SK-N-SH treated with all-trans-retinoic acid at 6 μM for 48 hours (cell line): ENCODE measurements around the gene OR4E2.

Experiments used
- ATAC-seq: fragments of 200-7000 bp; cut with Tn5 transposase; 3 replicates; pipeline ENCODE4 v1.9.1; 2020; ENCODE audit warnings: mild to moderate bottlenecking, moderate library complexity
- ARNTL ChIP-seq: fragments of 450-650 bp; formaldehyde crosslinking; IDR thresholded peaks from 2 replicates; pipeline ENCODE4 v1.5.0; 2020; ENCODE audit warnings: low read depth, mild to moderate bottlenecking, moderate library complexity, borderline replicate concordance
- BACH2 ChIP-seq: fragments of 250-450 bp; sonication (Bioruptor Pico); IDR thresholded peaks from 2 replicates; pipeline ENCODE4 v1.9.0; 2021; ENCODE audit warnings: mild to moderate bottlenecking, borderline replicate concordance
- CREB5 ChIP-seq: fragments of 250-450 bp; sonication (Bioruptor Pico); IDR thresholded peaks from 2 replicates; pipeline ENCODE4 v1.5.1; 2020; ENCODE audit warnings: low read depth, mild to moderate bottlenecking, moderate library complexity
- CSDC2 ChIP-seq: fragments of 250-450 bp; sonication (Bioruptor Pico); IDR thresholded peaks from 2 replicates; pipeline ENCODE4 v1.5.0; 2020; ENCODE audit warnings: mild to moderate bottlenecking, moderate library complexity
- ESRRG ChIP-seq: fragments of 250-450 bp; sonication (Bioruptor Pico); IDR thresholded peaks from 2 replicates; pipeline ENCODE4 v1.6.1; 2021; ENCODE audit warnings: mild to moderate bottlenecking
- GLIS3 ChIP-seq: fragments of 250-450 bp; sonication (Bioruptor Pico); IDR thresholded peaks from 2 replicates; pipeline ENCODE4 v1.5.0; 2020; ENCODE audit warnings: mild to moderate bottlenecking, moderate library complexity
- ISL1 ChIP-seq: fragments of 250-450 bp; sonication (Bioruptor Pico); IDR thresholded peaks from 2 replicates; pipeline ENCODE4 v2.1.2; 2022; ENCODE audit warnings: mild to moderate bottlenecking, moderate library complexity
- OSR1 ChIP-seq: fragments of 250-450 bp; sonication (Bioruptor Pico); IDR thresholded peaks from 2 replicates; pipeline ENCODE4 v1.8.0; 2022; ENCODE audit warnings: moderate library complexity, mild to moderate bottlenecking, inconsistent platforms
- PATZ1 ChIP-seq: fragments of 250-450 bp; sonication (Bioruptor Pico); IDR thresholded peaks from 2 replicates; pipeline ENCODE4 v1.8.0; 2020; ENCODE audit warnings: mild to moderate bottlenecking, moderate library complexity, borderline replicate concordance
- POU6F1 ChIP-seq: fragments of 250-450 bp; sonication (Bioruptor Pico); IDR thresholded peaks from 2 replicates; pipeline ENCODE4 v1.8.0; 2021; ENCODE audit warnings: low read depth, mild to moderate bottlenecking, moderate library complexity, borderline replicate concordance
- PPARA ChIP-seq: fragments of 250-450 bp; sonication (Bioruptor Pico); IDR thresholded peaks from 2 replicates; pipeline ENCODE4 v1.5.0; 2020; ENCODE audit warnings: mild to moderate bottlenecking, borderline replicate concordance
- RARB ChIP-seq: fragments of 250-450 bp; sonication (Bioruptor Pico); IDR thresholded peaks from 2 replicates; pipeline ENCODE4 v1.8.0; 2021; ENCODE audit warnings: mild to moderate bottlenecking, moderate library complexity
- SNAI2 ChIP-seq: fragments of 250-450 bp; sonication (Bioruptor Pico); IDR thresholded peaks from 2 replicates; pipeline ENCODE4 v1.5.0; 2020; ENCODE audit warnings: mild to moderate bottlenecking, moderate library complexity
- TCF4 ChIP-seq: fragments of 250-450 bp; sonication (Bioruptor Pico); IDR thresholded peaks from 2 replicates; pipeline ENCODE4 v1.8.0; 2021; ENCODE audit warnings: mild to moderate bottlenecking, moderate library complexity, borderline replicate concordance
- TOX ChIP-seq: fragments of 250-450 bp; sonication (Bioruptor Pico); IDR thresholded peaks from 2 replicates; pipeline ENCODE4 v1.8.0; 2021; ENCODE audit warnings: mild to moderate bottlenecking, moderate library complexity, borderline replicate concordance
- TSHZ2 ChIP-seq: fragments of 250-450 bp; sonication (Bioruptor Pico); IDR thresholded peaks from 2 replicates; pipeline ENCODE4 v1.5.0; 2020; ENCODE audit warnings: mild to moderate bottlenecking, moderate library complexity
- ZC3H10 ChIP-seq: fragments of 250-450 bp; sonication (Bioruptor Pico); IDR thresholded peaks from 2 replicates; pipeline ENCODE4 v1.5.1; 2021; ENCODE audit warnings: mild to moderate bottlenecking, moderate library complexity
- ZFP3 ChIP-seq: fragments of 250-450 bp; sonication (Bioruptor Pico); IDR thresholded peaks from 2 replicates; pipeline ENCODE4 v1.5.0; 2020; ENCODE audit warnings: mild to moderate bottlenecking, moderate library complexity
- ZFP30 ChIP-seq: fragments of 450-650 bp; formaldehyde crosslinking; IDR thresholded peaks from 2 replicates; pipeline ENCODE4 v1.5.0; 2022; ENCODE audit warnings: mild to moderate bottlenecking, moderate library complexity
- ZNF565 ChIP-seq: fragments of 450-650 bp; formaldehyde crosslinking; conservative IDR thresholded peaks from 2 replicates; pipeline ENCODE4 v1.5.0; 2020; ENCODE audit warnings: low read depth, mild to moderate bottlenecking, moderate library complexity
- ZNF70 ChIP-seq: fragments of 450-650 bp; formaldehyde crosslinking; IDR thresholded peaks from 2 replicates; pipeline ENCODE4 v1.5.0; 2020; ENCODE audit warnings: mild to moderate bottlenecking, moderate library complexity
- ZNF8 ChIP-seq: fragments of 450-650 bp; formaldehyde crosslinking; IDR thresholded peaks from 2 replicates; pipeline ENCODE4 v1.5.0; 2020; ENCODE audit warnings: mild to moderate bottlenecking, moderate library complexity

OR4E2 gene

GRCh38 chr14:21653331-21653885 lies at the start of gene OR4E2:
Gene OR4E2 (plus strand): TSS chr14:21653835. CDS start chr14:21665083, 11,248 bp downstream.
- TF ChIP-seq TOX (CRISPR knock-in tag) = no peak
- TF ChIP-seq CREB5 = no peak
- TF ChIP-seq GLIS3 = no peak
- no peak for TF ChIP-seq ARNTL (CRISPR knock-in tag)
- TF ChIP-seq TSHZ2 (CRISPR knock-in tag) = no peak
- no peak for TF ChIP-seq ZNF70
- TF ChIP-seq ZNF565 = no peak
- TF ChIP-seq RARB (CRISPR knock-in tag) = no peak
- no peak for TF ChIP-seq ZNF8 (CRISPR knock-in tag)
- no peak for TF ChIP-seq POU6F1
- no peak for TF ChIP-seq ISL1
- TF ChIP-seq PPARA (CRISPR knock-in tag) = no peak
- TF ChIP-seq CSDC2 (CRISPR knock-in tag) = no peak
- TF ChIP-seq ESRRG (CRISPR knock-in tag) = no peak
- no peak for TF ChIP-seq SNAI2 (CRISPR knock-in tag)
- TF ChIP-seq ZFP3 = no peak
- no peak for TF ChIP-seq ZFP30 (CRISPR knock-in tag)
- no peak for TF ChIP-seq TCF4

GRCh38 chr14:21612324-21612723 lies 41.3 kb upstream of the OR4E2 start:
- TF ChIP-seq BACH2 (CRISPR knock-in tag) = no peak
- TF ChIP-seq TSHZ2 (CRISPR knock-in tag) = no peak
- no peak for TF ChIP-seq ZFP30 (CRISPR knock-in tag)
- no peak for TF ChIP-seq ZFP3
- TF ChIP-seq CSDC2 (CRISPR knock-in tag) = no peak
- no peak for TF ChIP-seq SNAI2 (CRISPR knock-in tag)
- TF ChIP-seq GLIS3 = no peak
- TF ChIP-seq ZNF8 (CRISPR knock-in tag) = no peak
- no peak for TF ChIP-seq PATZ1
- TF ChIP-seq ZC3H10 (CRISPR knock-in tag) = no peak
- no peak for TF ChIP-seq ISL1
- no peak for TF ChIP-seq RARB (CRISPR knock-in tag)
- no peak for TF ChIP-seq ZNF565
- TF ChIP-seq OSR1 (CRISPR knock-in tag) = no peak
- no peak for TF ChIP-seq PPARA (CRISPR knock-in tag)
- TF ChIP-seq TOX (CRISPR knock-in tag) = no peak
- no peak for TF ChIP-seq ESRRG (CRISPR knock-in tag)
- ATAC-seq = no peak

More at GRCh38 chr14:21653331-21653885, at the start of gene OR4E2:
- no peak for ATAC-seq
